Neural progenitor cell (in vitro differentiated cells): Measurements from ENCODE around the gene PPIB.

Source experiments
- CTCF ChIP-seq: fragments of 200-600 bp; sonication (generic); IDR thresholded peaks from 2 replicates; pipeline ENCODE4 v1.5.1; 2017; ENCODE audit warnings: antibody characterized with exemption, mild to moderate bottlenecking
- EZH2phosphoT487 ChIP-seq: fragments of 200-600 bp; sonication (generic); IDR thresholded peaks from 2 replicates; pipeline ENCODE4 v1.6.1; 2017; ENCODE audit warnings: antibody characterized with exemption

DNA sequence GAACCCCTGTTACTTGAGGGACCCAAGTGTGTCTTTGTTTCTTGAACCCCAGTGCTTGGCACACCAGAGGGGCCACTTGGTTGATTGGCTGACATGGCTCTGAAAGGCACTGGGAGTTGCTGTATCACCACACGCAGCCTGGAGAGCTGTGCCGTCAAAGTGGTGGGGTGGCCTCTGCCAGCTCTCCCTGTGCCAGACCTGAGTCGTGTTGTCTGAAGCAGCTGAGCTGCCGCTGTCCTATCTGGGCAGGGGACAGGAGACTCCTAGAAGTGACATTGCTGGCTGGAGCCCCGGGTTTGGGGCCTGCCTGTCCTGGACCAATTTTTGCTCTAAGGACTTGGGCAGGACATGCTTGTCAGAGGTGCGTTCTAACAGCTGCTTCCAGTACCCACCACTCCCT lies 16.8 kb downstream of the PPIB start:
- no peak for TF ChIP-seq CTCF
- TF ChIP-seq EZH2phosphoT487 = no peak
